ACC112 (cell line): Measurements from ENCODE around the gene SYTL3.
"Not testable (repeated sequence)": the region's sequence is repeated elsewhere in the genome, so short reads cannot be mapped to it uniquely, and the experiment has no call there.

Experiments
- H2AFZ ChIP-seq: fragments of 200-600 bp; sonication (generic); one replicate; pipeline ENCODE4 v1.6.0; 2017; ENCODE audit warnings: antibody characterized with exemption, low read length; ENCODE audit not compliant: unreplicated experiment
- H3K27ac ChIP-seq: fragments of 200-600 bp; sonication (generic); 2 replicates; pipeline ENCODE4 v1.5.1; 2014; ENCODE audit warnings: low read depth, mild to moderate bottlenecking, antibody characterized with exemption, low read length, moderate library complexity
- H3K27me3 ChIP-seq: fragments of 200-600 bp; sonication (generic); 2 replicates; pipeline ENCODE4 v1.6.1; 2014; ENCODE audit warnings: mild to moderate bottlenecking, antibody characterized with exemption, low read length, moderate library complexity, mixed read lengths; ENCODE audit not compliant: insufficient read depth
- H3K36me3 ChIP-seq: fragments of 200-600 bp; sonication (generic); 2 replicates; pipeline ENCODE4 v1.6.1; 2016; ENCODE audit warnings: mild to moderate bottlenecking, antibody characterized with exemption, low read length, moderate library complexity, mixed read lengths; ENCODE audit not compliant: insufficient read depth
- H3K4me1 ChIP-seq: fragments of 200-600 bp; sonication (generic); one replicate; pipeline ENCODE4 v1.6.1; 2016; ENCODE audit warnings: low read length, mixed read lengths; ENCODE audit not compliant: insufficient read depth, unreplicated experiment, control insufficient read depth
- H3K4me3 ChIP-seq: fragments of 200-600 bp; sonication (generic); 2 replicates; pipeline ENCODE4 v1.5.1; 2014; ENCODE audit warnings: mild to moderate bottlenecking, low read depth, low read length
- H3K79me2 ChIP-seq: fragments of 200-600 bp; sonication (generic); one replicate; pipeline ENCODE4 v1.6.0; 2016; ENCODE audit warnings: low read length; ENCODE audit not compliant: control insufficient read depth, unreplicated experiment, insufficient read depth

The SYTL3 gene

GRCh38 chr6:158610319-158610968 is 39.4 kb upstream of the SYTL3 start:
- H3K4me3 ChIP-seq = no peak overlapping the region
- H3K36me3 ChIP-seq = peaks cover 56% of the 10 kb centered on the region
- no peaks in the 10 kb centered on the region for H3K79me2 ChIP-seq
- no peaks in the 10 kb centered on the region for H3K27me3 ChIP-seq
- peaks cover 8% of the 10 kb centered on the region for H3K4me1 ChIP-seq
- H2AFZ ChIP-seq = no peak overlapping the region
- no peak overlapping the region for H3K27ac ChIP-seq

- Histone ChIP-seq H3K36me3 (peaks cover 52% of the 10 kb centered on the region), H3K4me3 (no peak overlapping the region), H3K4me1 (peaks cover 8% of the 10 kb centered on the region), H3K27me3 (no peaks in the 10 kb centered on the region), H3K79me2 (no peaks in the 10 kb centered on the region), H2AFZ (no peak overlapping the region), H3K27ac (no peak overlapping the region)
Observed at GRCh38 chr6:158611039-158611438, 38.8 kb upstream of the SYTL3 start.

- no peak overlapping the region for H3K4me3 ChIP-seq
- H3K27me3 ChIP-seq = no peaks in the 10 kb centered on the region
- H2AFZ ChIP-seq = no peak overlapping the region
- H3K79me2 ChIP-seq = no peaks in the 10 kb centered on the region
- H3K4me1 ChIP-seq = peaks cover 8% of the 10 kb centered on the region
- no peak overlapping the region for H3K27ac ChIP-seq
- peaks cover 46% of the 10 kb centered on the region for H3K36me3 ChIP-seq
Observed at GRCh38 chr6:158611541-158612370, 38.1 kb upstream of the SYTL3 start.

- H3K27ac ChIP-seq, H3K79me2 ChIP-seq, H3K27me3 ChIP-seq, H3K4me3 ChIP-seq, H2AFZ ChIP-seq, H3K4me1 ChIP-seq: not testable (repeated sequence)
- H3K36me3 ChIP-seq = peaks cover 30% of the 10 kb centered on the region
Observed at GRCh38 chr6:158614606-158615005, 35.2 kb upstream of the SYTL3 start.

- H3K27ac ChIP-seq, H3K79me2 ChIP-seq, H3K27me3 ChIP-seq, H3K4me3 ChIP-seq, H2AFZ ChIP-seq, H3K4me1 ChIP-seq: not testable (repeated sequence)
- H3K36me3 ChIP-seq = peaks cover 17% of the 10 kb centered on the region
Observed at GRCh38 chr6:158618289-158618688, 31.6 kb upstream of the SYTL3 start.

- Histone ChIP-seq H3K79me2 (no peaks in the 10 kb centered on the region), H3K4me3 (no peak overlapping the region), H3K27me3 (no peaks in the 10 kb centered on the region), H3K4me1 (no peaks in the 10 kb centered on the region), H3K36me3 (peaks cover 6% of the 10 kb centered on the region), H3K27ac (no peak overlapping the region), H2AFZ (no peak overlapping the region)
Observed at GRCh38 chr6:158619922-158620801, 29.7 kb upstream of the SYTL3 start.

- Histone ChIP-seq H3K79me2 (no peaks in the 10 kb centered on the region), H2AFZ (no peak overlapping the region), H3K36me3 (peaks cover 4% of the 10 kb centered on the region)
Observed at GRCh38 chr6:158620963-158621693, 28.7 kb upstream of the SYTL3 start.

GRCh38 chr6:158621694-158622544 is 27.9 kb upstream of the SYTL3 start:
- Histone ChIP-seq H3K36me3 (peaks cover 4% of the 10 kb centered on the region), H3K27ac (no peak overlapping the region), H3K4me1 (no peaks in the 10 kb centered on the region), H3K4me3 (no peak overlapping the region), H3K79me2 (no peaks in the 10 kb centered on the region), H2AFZ (no peak overlapping the region), H3K27me3 (no peaks in the 10 kb centered on the region)

More at GRCh38 chr6:158620963-158621693, 28.7 kb upstream of the SYTL3 start:
- no peaks in the 10 kb centered on the region for H3K27me3 ChIP-seq
- no peak overlapping the region for H3K27ac ChIP-seq
- H3K4me1 ChIP-seq = no peaks in the 10 kb centered on the region
- H3K4me3 ChIP-seq = no peak overlapping the region

- Histone ChIP-seq H3K27me3 (no peaks in the 10 kb centered on the region), H3K36me3 (peaks cover 4% of the 10 kb centered on the region), H2AFZ (no peak overlapping the region), H3K4me1 (no peaks in the 10 kb centered on the region), H3K79me2 (no peaks in the 10 kb centered on the region), H3K4me3 (no peak overlapping the region), H3K27ac (no peak overlapping the region)
Observed at GRCh38 chr6:158622545-158623190, 27.2 kb upstream of the SYTL3 start.
